Activated naive CD8-positive, alpha-beta T cell treated with anti-CD3 and anti-CD28 coated beads for 36 hours (primary cell): ENCODE measurements around the gene NUDT11. TPM values are rescaled to one million over a fixed set of nuclear protein-coding genes. Genes with fewer than 3 reads are reported as not detected.
A peak's percentile ranks its signal among the peaks of the same experiment; 100 is the strongest.
"Not testable (repeated sequence)": the region's sequence is repeated elsewhere in the genome, so short reads cannot be mapped to it uniquely, and the experiment has no call there.

ENCODE experiments used
- DNase-seq: peaks from one replicate; pipeline ENCODE4 v3.0.0; 2021
- H3K27ac Mint-ChIP-seq: one replicate; pipeline ENCODE4 v1.8.0; 2022; ENCODE audit warnings: mild to moderate bottlenecking, moderate library complexity, mixed read lengths
- H3K27me3 Mint-ChIP-seq: one replicate; pipeline ENCODE4 v1.8.0; 2022; ENCODE audit warnings: mild to moderate bottlenecking, mixed read lengths
- H3K36me3 Mint-ChIP-seq: one replicate; pipeline ENCODE4 v1.8.0; 2021; ENCODE audit warnings: mild to moderate bottlenecking, mixed read lengths
- H3K4me1 Mint-ChIP-seq: one replicate; pipeline ENCODE4 v1.8.0; 2021; ENCODE audit warnings: mixed read lengths
- H3K4me3 Mint-ChIP-seq: one replicate; pipeline ENCODE4 v1.8.0; 2022; ENCODE audit warnings: mild to moderate bottlenecking, moderate library complexity, mixed read lengths
- H3K9me3 Mint-ChIP-seq: one replicate; pipeline ENCODE4 v1.8.0; 2022; ENCODE audit warnings: mixed read lengths
- total RNA-seq, 2 experiments: library from RNA; stranded (reverse); gene quantifications; one replicate each; pipeline ENCODE4 v1.2.3, GENCODE V29; 2021

NUDT11 gene
- 1 to 10 TPM; 3.2 to 3.9 TPM for total RNA-seq

- H3K27ac Mint-ChIP-seq = peak within 1 kb of the TSS; percentile 81
- H3K9me3 Mint-ChIP-seq = peaks cover 3% of the 10 kb centered on the region
- peak within 1 kb of the TSS; percentile 81 for H3K4me3 Mint-ChIP-seq
- H3K4me1 Mint-ChIP-seq = peaks cover 6% of the 10 kb centered on the region
- H3K36me3 Mint-ChIP-seq = peaks cover 1% of the 10 kb centered on the region
- peak; percentile 68 for DNase-seq
- H3K27me3 Mint-ChIP-seq = peaks cover 20% of the 10 kb centered on the region
Measured at GRCh38 chrX:51496501-51497291, at the start of gene NUDT11. Gene NUDT11, minus strand, starts transcription at chrX:51496592. Its CDS starts 148 bp downstream, at chrX:51496444.

- Mint-ChIP-seq H3K9me3 (no peaks in the 10 kb centered on the region), H3K27ac (no peak overlapping the region), H3K4me3 (no peak overlapping the region), H3K36me3 (no peaks in the 10 kb centered on the region), H3K27me3 (peaks cover 4% of the 10 kb centered on the region), H3K4me1 (no peaks in the 10 kb centered on the region)
- DNase-seq = no peak
Measured at GRCh38 chrX:51520393-51520792, 24.0 kb upstream of the NUDT11 start.

GRCh38 chrX:51519131-51519530, 22.7 kb upstream of the NUDT11 start:
- H3K9me3 Mint-ChIP-seq, H3K27me3 Mint-ChIP-seq, H3K27ac Mint-ChIP-seq: not testable (repeated sequence)

GRCh38 chrX:51507551-51507950, 11.2 kb upstream of the NUDT11 start:
- no peak overlapping the region for H3K4me3 Mint-ChIP-seq
- DNase-seq = no peak
- H3K9me3 Mint-ChIP-seq = peaks cover 2% of the 10 kb centered on the region
- no peaks in the 10 kb centered on the region for H3K36me3 Mint-ChIP-seq
- no peak overlapping the region for H3K27ac Mint-ChIP-seq
- no peaks in the 10 kb centered on the region for H3K4me1 Mint-ChIP-seq
- no peaks in the 10 kb centered on the region for H3K27me3 Mint-ChIP-seq

More at GRCh38 chrX:51519131-51519530, 22.7 kb upstream of the NUDT11 start:
- not testable (repeated sequence) for DNase-seq, H3K4me3 Mint-ChIP-seq, H3K36me3 Mint-ChIP-seq, H3K4me1 Mint-ChIP-seq

- Mint-ChIP-seq H3K27ac (peak overlapping the region; percentile 79), H3K27me3 (peaks cover 20% of the 10 kb centered on the region), H3K4me3 (peak overlapping the region; percentile 80)
- not testable (repeated sequence) for H3K9me3 Mint-ChIP-seq, H3K4me1 Mint-ChIP-seq, H3K36me3 Mint-ChIP-seq
- peak; percentile 8 for DNase-seq
Measured at GRCh38 chrX:51495701-51496488, 497 bp downstream of the NUDT11 start.

GRCh38 chrX:51494409-51494808, 2.0 kb downstream of the NUDT11 start:
- H3K27me3 Mint-ChIP-seq = peaks cover 20% of the 10 kb centered on the region
- peaks cover 6% of the 10 kb centered on the region for H3K4me1 Mint-ChIP-seq
- no peak overlapping the region for H3K27ac Mint-ChIP-seq

GRCh38 chrX:51487960-51488267, 8.5 kb downstream of the NUDT11 start:
- Mint-ChIP-seq H3K9me3 (no peaks in the 10 kb centered on the region), H3K4me3 (no peak overlapping the region), H3K27ac (no peak overlapping the region), H3K27me3 (no peaks in the 10 kb centered on the region), H3K36me3 (no peaks in the 10 kb centered on the region), H3K4me1 (no peaks in the 10 kb centered on the region)
- no peak for DNase-seq

More at GRCh38 chrX:51494409-51494808, 2.0 kb downstream of the NUDT11 start:
- Mint-ChIP-seq H3K36me3 (peaks cover 1% of the 10 kb centered on the region), H3K4me3 (peak overlapping the region; percentile 80), H3K9me3 (peaks cover 3% of the 10 kb centered on the region)
- DNase-seq = no peak

- H3K9me3 Mint-ChIP-seq = no peaks in the 10 kb centered on the region
- H3K36me3 Mint-ChIP-seq = no peaks in the 10 kb centered on the region
- H3K27ac Mint-ChIP-seq = no peak overlapping the region
- H3K4me1 Mint-ChIP-seq = no peaks in the 10 kb centered on the region
- no peak for DNase-seq
- no peaks in the 10 kb centered on the region for H3K27me3 Mint-ChIP-seq
- H3K4me3 Mint-ChIP-seq = no peak overlapping the region
Measured at GRCh38 chrX:51484616-51485015, 11.8 kb downstream of the NUDT11 start.

GRCh38 chrX:51482411-51482810, 14.0 kb downstream of the NUDT11 start:
- not testable (repeated sequence) for H3K36me3 Mint-ChIP-seq, H3K27ac Mint-ChIP-seq, H3K4me1 Mint-ChIP-seq, H3K4me3 Mint-ChIP-seq, DNase-seq, H3K9me3 Mint-ChIP-seq, H3K27me3 Mint-ChIP-seq

GRCh38 chrX:51476930-51477329, 19.5 kb downstream of the NUDT11 start:
- Mint-ChIP-seq H3K9me3 (no peaks in the 10 kb centered on the region), H3K27me3 (no peaks in the 10 kb centered on the region), H3K4me1 (no peaks in the 10 kb centered on the region), H3K36me3 (no peaks in the 10 kb centered on the region), H3K27ac (no peak overlapping the region), H3K4me3 (no peak overlapping the region)
- DNase-seq = no peak

GRCh38 chrX:51463322-51463721, 33.1 kb downstream of the NUDT11 start:
- no peak overlapping the region for H3K27ac Mint-ChIP-seq
- no peak overlapping the region for H3K4me3 Mint-ChIP-seq
- no peaks in the 10 kb centered on the region for H3K27me3 Mint-ChIP-seq
- H3K9me3 Mint-ChIP-seq = no peaks in the 10 kb centered on the region
- H3K36me3 Mint-ChIP-seq = no peaks in the 10 kb centered on the region
- no peaks in the 10 kb centered on the region for H3K4me1 Mint-ChIP-seq
- DNase-seq = no peak

- no peaks in the 10 kb centered on the region for H3K27me3 Mint-ChIP-seq
- no peaks in the 10 kb centered on the region for H3K9me3 Mint-ChIP-seq
- no peak overlapping the region for H3K4me3 Mint-ChIP-seq
- no peak for DNase-seq
- no peaks in the 10 kb centered on the region for H3K36me3 Mint-ChIP-seq
- H3K4me1 Mint-ChIP-seq = no peaks in the 10 kb centered on the region
- H3K27ac Mint-ChIP-seq = no peak overlapping the region
Measured at GRCh38 chrX:51461053-51462044, 35.0 kb downstream of the NUDT11 start.

GRCh38 chrX:51459125-51459524, 37.3 kb downstream of the NUDT11 start:
- H3K36me3 Mint-ChIP-seq = no peaks in the 10 kb centered on the region
- no peaks in the 10 kb centered on the region for H3K27me3 Mint-ChIP-seq
- H3K4me1 Mint-ChIP-seq = no peaks in the 10 kb centered on the region
- DNase-seq = no peak
- H3K9me3 Mint-ChIP-seq = no peaks in the 10 kb centered on the region
- no peak overlapping the region for H3K27ac Mint-ChIP-seq
- no peak overlapping the region for H3K4me3 Mint-ChIP-seq

- Mint-ChIP-seq H3K27ac (no peak overlapping the region), H3K27me3 (no peaks in the 10 kb centered on the region), H3K4me3 (no peak overlapping the region), H3K4me1 (no peaks in the 10 kb centered on the region), H3K36me3 (no peaks in the 10 kb centered on the region), H3K9me3 (no peaks in the 10 kb centered on the region)
- no peak for DNase-seq
Measured at GRCh38 chrX:51456814-51457213, 39.6 kb downstream of the NUDT11 start.

- DNase-seq = no peak
- Mint-ChIP-seq H3K36me3 (no peaks in the 10 kb centered on the region), H3K4me1 (no peaks in the 10 kb centered on the region), H3K27me3 (no peaks in the 10 kb centered on the region), H3K27ac (no peak overlapping the region), H3K9me3 (no peaks in the 10 kb centered on the region), H3K4me3 (no peak overlapping the region)
Measured at GRCh38 chrX:51456246-51456645, 40.1 kb downstream of the NUDT11 start.
